ENCODE measurements around the gene DCDC1. TPM values are rescaled to one million over a fixed set of nuclear protein-coding genes. Genes with fewer than 3 reads are reported as not detected.

DCDC1 gene
- total RNA-seq, 4 donors from 2014 or later, result 0.26 to 8.0 (median 1.5) TPM

GRCh38 chr11:30868626-30869081 lies 500.9 kb downstream of the DCDC1 start:
- DNase-seq, result no peak
- intact Hi-C loops (cut with DNase I; ENCODE audit: low total_unique reads), result no loop called here
- Histone ChIP-seq H3K4me3 (no peak overlapping the region), H3K4me1 (no peaks in the 10 kb centered on the region), H3K9me3 (no peaks in the 10 kb centered on the region), H3K27me3 (no peaks in the 10 kb centered on the region), H3K36me3 (no peaks in the 10 kb centered on the region), H3K27ac (no peak overlapping the region)
- TF ChIP-seq CTCF (IDR thresholded peaks at IDR 0.05) (no peak), POLR2A (IDR thresholded peaks at IDR 0.05) (no peak)

GRCh38 chr11:30863209-30863608 lies 506.3 kb downstream of the DCDC1 start:
- Histone ChIP-seq H3K4me3 (no peak overlapping the region), H3K9me3 (no peaks in the 10 kb centered on the region), H3K36me3 (no peaks in the 10 kb centered on the region), H3K27ac (no peak overlapping the region), H3K27me3 (no peaks in the 10 kb centered on the region), H3K4me1 (no peaks in the 10 kb centered on the region)
- intact Hi-C loops (cut with DNase I; ENCODE audit: low total_unique reads), result no loop called here
- TF ChIP-seq POLR2A (IDR thresholded peaks at IDR 0.05) (no peak), CTCF (IDR thresholded peaks at IDR 0.05) (no peak)
- DNase-seq, result no peak

GRCh38 chr11:30861531-30861930 lies 508.0 kb downstream of the DCDC1 start:
- intact Hi-C loops (cut with DNase I; ENCODE audit: low total_unique reads), result no loop called here
- TF ChIP-seq POLR2A (IDR thresholded peaks at IDR 0.05) (no peak), CTCF (IDR thresholded peaks at IDR 0.05) (no peak)
- Histone ChIP-seq H3K27me3 (no peaks in the 10 kb centered on the region), H3K4me3 (no peak overlapping the region), H3K27ac (no peak overlapping the region), H3K36me3 (no peaks in the 10 kb centered on the region), H3K9me3 (no peaks in the 10 kb centered on the region), H3K4me1 (no peaks in the 10 kb centered on the region)
- DNase-seq, result no peak

- no peak overlapping the region for H3K4me3 ChIP-seq
- TF ChIP-seq POLR2A (IDR thresholded peaks at IDR 0.05), result no peak
- H3K9me3 ChIP-seq, result no peaks in the 10 kb centered on the region
Measured at GRCh38 chr11:30861064-30861463, 508.5 kb downstream of the DCDC1 start.

GRCh38 chr11:30860146-30860545 lies 509.4 kb downstream of the DCDC1 start:
- Histone ChIP-seq H3K27me3 (no peaks in the 10 kb centered on the region), H3K4me1 (no peaks in the 10 kb centered on the region), H3K27ac (no peak overlapping the region), H3K9me3 (no peaks in the 10 kb centered on the region), H3K36me3 (no peaks in the 10 kb centered on the region), H3K4me3 (no peak overlapping the region)
- TF ChIP-seq CTCF (IDR thresholded peaks at IDR 0.05), result no peak
- TF ChIP-seq POLR2A (IDR thresholded peaks at IDR 0.05), result no peak
- intact Hi-C loops (cut with DNase I; ENCODE audit: low total_unique reads), result no loop called here
- no peak for DNase-seq

More at GRCh38 chr11:30861064-30861463, 508.5 kb downstream of the DCDC1 start:
- H3K36me3 ChIP-seq, result no peaks in the 10 kb centered on the region
- no peak overlapping the region for H3K27ac ChIP-seq
- H3K27me3 ChIP-seq, result no peaks in the 10 kb centered on the region
- intact Hi-C loops (cut with DNase I; ENCODE audit: low total_unique reads), result no loop called here
- no peaks in the 10 kb centered on the region for H3K4me1 ChIP-seq
- DNase-seq, result no peak

GRCh38 chr11:30859669-30860068 lies 509.9 kb downstream of the DCDC1 start:
- H3K9me3 ChIP-seq, result no peaks in the 10 kb centered on the region
- intact Hi-C loops (cut with DNase I; ENCODE audit: low total_unique reads), result loop anchor here (10.0 kb wide), 1 partner anchor 515 kb away; no protein-coding TSS in a partner anchor
- no peaks in the 10 kb centered on the region for H3K27me3 ChIP-seq
- no peak overlapping the region for H3K27ac ChIP-seq
- TF ChIP-seq CTCF (IDR thresholded peaks at IDR 0.05), result no peak
- TF ChIP-seq POLR2A (IDR thresholded peaks at IDR 0.05), result no peak
- no peak for DNase-seq
- no peaks in the 10 kb centered on the region for H3K4me1 ChIP-seq
- no peak overlapping the region for H3K4me3 ChIP-seq
- no peaks in the 10 kb centered on the region for H3K36me3 ChIP-seq

Data from uterus (tissue), 4 donors.